Effector memory CD4-positive, alpha-beta T cell (primary cell): Measurements from ENCODE around the gene IST1.

Experiments
- DNase-seq, 3 donors: peaks; one replicate each; pipeline ENCODE4 v3.0.0-alpha.2; 2020
- H3K27ac ChIP-seq: 2 replicates; pipeline ENCODE4 v1.7.0; 2013; ENCODE audit warnings: mild to moderate bottlenecking, low read length, moderate library complexity; ENCODE audit not compliant: insufficient read depth, poor library complexity, severe bottlenecking
- H3K27me3 ChIP-seq: replicated peaks from 2 replicates; pipeline ENCODE4 v1.7.0; 2013; ENCODE audit warnings: mild to moderate bottlenecking, low read length; ENCODE audit not compliant: insufficient read depth, control insufficient read depth, poor library complexity, severe bottlenecking
- H3K36me3 ChIP-seq: 2 replicates; pipeline ENCODE4 v1.7.0; 2013; ENCODE audit warnings: mild to moderate bottlenecking, low read length, moderate library complexity; ENCODE audit not compliant: control insufficient read depth, insufficient read depth
- H3K4me1 ChIP-seq: 2 replicates; pipeline ENCODE4 v1.7.0; 2013; ENCODE audit warnings: low read length, mild to moderate bottlenecking; ENCODE audit not compliant: control insufficient read depth, insufficient read depth, poor library complexity, severe bottlenecking
- H3K4me3 ChIP-seq: 2 replicates; pipeline ENCODE4 v1.7.0; 2013; ENCODE audit warnings: low read length, low read depth, mild to moderate bottlenecking; ENCODE audit not compliant: insufficient read depth, poor library complexity, severe bottlenecking
- H3K9me3 ChIP-seq: 2 replicates; pipeline ENCODE4 v1.7.0; 2013; ENCODE audit warnings: mild to moderate bottlenecking, low read length, moderate library complexity; ENCODE audit not compliant: control insufficient read depth

IST1 gene

DNA sequence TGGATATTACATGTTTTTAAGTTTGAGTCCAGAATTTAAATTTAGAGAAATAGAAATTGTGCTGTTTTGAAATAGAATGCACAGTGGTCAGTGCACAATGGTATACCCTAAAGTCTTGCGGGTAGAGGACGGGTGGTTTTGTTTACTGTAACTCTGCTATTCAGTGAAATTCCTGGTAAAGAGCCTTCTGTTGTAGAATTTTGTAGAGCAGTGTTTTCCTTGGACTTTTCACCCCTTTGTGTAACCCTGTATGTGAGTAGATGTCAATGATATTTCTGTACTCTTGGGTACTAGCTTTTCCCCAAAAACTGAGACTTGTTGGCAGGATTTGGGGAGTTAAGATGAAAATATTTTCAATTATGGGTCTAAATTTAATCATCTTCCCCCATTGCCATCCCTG is 19.5 kb downstream of the IST1 start:
- H3K4me3 ChIP-seq: no peak overlapping the region
- H3K9me3 ChIP-seq: no peaks in the 10 kb centered on the region
- H3K36me3 ChIP-seq: peaks cover 39% of the 10 kb centered on the region
- no peak for DNase-seq
- no peaks in the 10 kb centered on the region for H3K27me3 ChIP-seq
- H3K4me1 ChIP-seq: peaks cover 8% of the 10 kb centered on the region
- no peak overlapping the region for H3K27ac ChIP-seq

DNA sequence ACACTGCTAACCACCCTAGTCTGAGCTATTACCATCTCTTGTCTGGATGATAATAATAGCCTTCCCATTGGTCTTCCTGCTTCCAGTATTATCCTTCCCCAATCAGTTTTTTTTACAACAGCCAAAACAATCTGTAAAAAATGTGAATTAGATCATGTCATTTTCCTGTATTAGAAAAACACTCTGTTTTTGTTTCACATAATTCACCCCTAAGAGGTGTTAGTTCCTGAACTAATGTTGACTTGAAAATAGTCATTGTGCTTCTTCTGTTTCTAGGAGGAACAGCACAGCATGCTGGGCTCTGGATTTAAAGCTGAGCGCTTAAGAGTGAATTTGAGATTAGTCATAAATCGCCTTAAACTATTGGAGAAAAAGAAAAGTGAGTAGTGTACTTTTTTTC is 20.0 kb downstream of the IST1 start:
- H3K9me3 ChIP-seq: no peaks in the 10 kb centered on the region
- no peak overlapping the region for H3K4me3 ChIP-seq
- DNase-seq: no peak
- no peak overlapping the region for H3K27ac ChIP-seq
- no peaks in the 10 kb centered on the region for H3K27me3 ChIP-seq
- peaks cover 5% of the 10 kb centered on the region for H3K4me1 ChIP-seq
- peaks cover 44% of the 10 kb centered on the region for H3K36me3 ChIP-seq

DNA sequence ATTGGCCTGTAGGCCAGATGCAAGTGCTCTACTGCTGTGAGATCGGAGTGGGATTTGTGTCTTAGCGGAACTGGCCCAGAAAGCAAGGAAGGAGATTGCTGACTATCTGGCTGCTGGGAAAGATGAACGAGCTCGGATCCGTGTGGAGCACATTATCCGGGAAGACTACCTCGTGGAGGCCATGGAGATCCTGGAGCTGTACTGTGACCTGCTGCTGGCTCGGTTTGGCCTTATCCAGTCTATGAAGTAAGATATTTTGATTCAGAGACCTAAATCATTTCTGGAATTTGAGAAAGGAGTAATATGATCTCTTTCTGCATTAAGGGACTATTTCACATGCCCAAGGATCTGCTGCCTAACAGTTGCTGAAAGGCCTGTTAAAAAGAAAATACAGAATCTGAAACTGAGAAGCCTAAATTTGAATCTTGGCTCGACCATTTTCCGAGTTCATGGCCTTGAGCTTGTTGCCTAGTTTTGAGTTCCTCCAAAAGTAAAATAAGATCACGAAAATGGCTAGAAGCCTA is 21.1 kb downstream of the IST1 start:
- Histone ChIP-seq H3K27ac (no peak overlapping the region), H3K27me3 (no peaks in the 10 kb centered on the region), H3K9me3 (no peaks in the 10 kb centered on the region), H3K4me1 (peaks cover 5% of the 10 kb centered on the region), H3K4me3 (no peak overlapping the region), H3K36me3 (peaks cover 55% of the 10 kb centered on the region)
- DNase-seq: no peak

DNA sequence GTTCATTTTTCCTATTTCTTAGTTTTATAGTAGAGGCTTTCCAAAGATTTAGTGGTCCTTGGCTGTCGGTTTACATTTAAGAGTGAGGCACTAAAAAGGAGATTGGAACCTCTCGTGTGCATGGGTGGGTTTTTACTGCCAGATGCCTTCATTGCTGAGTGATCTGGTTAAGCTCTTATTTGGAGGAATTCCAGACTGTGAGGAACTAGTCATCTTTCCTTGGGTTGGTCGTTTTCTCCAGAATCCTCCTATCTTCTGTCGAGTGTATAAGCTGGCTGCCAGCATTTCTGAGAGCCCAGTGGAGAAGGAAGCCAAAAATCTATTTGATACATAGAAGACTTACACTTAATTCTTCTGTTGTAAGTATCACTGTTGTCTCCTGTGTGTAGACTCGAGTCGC is 22.6 kb downstream of the IST1 start:
- H3K36me3 ChIP-seq: peaks cover 70% of the 10 kb centered on the region
- DNase-seq: no peak
- H3K27me3 ChIP-seq: no peaks in the 10 kb centered on the region
- no peak overlapping the region for H3K4me3 ChIP-seq
- no peaks in the 10 kb centered on the region for H3K9me3 ChIP-seq
- H3K27ac ChIP-seq: no peak overlapping the region
- H3K4me1 ChIP-seq: peaks cover 5% of the 10 kb centered on the region

DNA sequence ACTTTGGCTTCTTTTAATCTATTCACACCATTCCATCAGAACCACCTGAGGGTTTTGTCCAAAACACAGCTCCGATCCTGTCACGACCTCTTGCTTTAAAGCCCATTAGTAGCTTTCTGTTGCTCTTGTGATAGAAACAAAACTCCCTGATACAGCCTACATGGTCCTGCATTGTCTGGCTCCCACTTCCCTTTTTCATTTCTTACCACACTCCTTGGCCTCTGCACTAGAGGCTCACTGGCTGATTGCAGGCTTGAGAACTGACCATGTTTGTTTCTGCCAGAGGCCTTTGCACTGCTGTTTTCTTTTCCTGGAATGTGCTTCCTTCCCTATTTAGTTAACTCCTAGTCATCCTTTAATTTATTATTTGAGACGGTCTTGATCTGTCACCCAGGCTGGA is 23.7 kb downstream of the IST1 start:
- peaks cover 81% of the 10 kb centered on the region for H3K36me3 ChIP-seq
- H3K4me3 ChIP-seq: no peak overlapping the region
- peaks cover 5% of the 10 kb centered on the region for H3K4me1 ChIP-seq
- H3K27ac ChIP-seq: no peak overlapping the region
- no peak for DNase-seq
- H3K9me3 ChIP-seq: no peaks in the 10 kb centered on the region
- H3K27me3 ChIP-seq: no peaks in the 10 kb centered on the region

DNA sequence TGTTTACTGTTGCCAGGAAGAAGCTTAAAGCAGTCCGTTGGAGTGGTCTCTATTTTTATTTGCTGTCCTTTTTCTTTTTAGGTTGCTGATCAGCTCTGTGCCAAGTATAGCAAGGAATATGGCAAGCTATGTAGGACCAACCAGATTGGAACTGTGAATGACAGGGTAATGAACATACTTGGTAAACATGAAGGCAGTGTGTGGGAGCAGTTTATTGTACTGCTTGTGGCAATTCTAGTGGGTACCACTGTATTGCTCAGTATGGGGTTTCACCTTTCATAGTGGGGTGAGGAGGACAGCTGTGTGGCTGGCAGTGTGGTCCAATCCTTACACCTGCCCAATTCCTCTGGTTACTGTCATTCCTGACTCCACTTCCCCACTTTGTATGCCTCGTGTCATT is 25.3 kb downstream of the IST1 start:
- Histone ChIP-seq H3K27ac (no peak overlapping the region), H3K4me3 (no peak overlapping the region), H3K36me3 (peaks cover 93% of the 10 kb centered on the region), H3K27me3 (no peaks in the 10 kb centered on the region), H3K9me3 (no peaks in the 10 kb centered on the region), H3K4me1 (peaks cover 5% of the 10 kb centered on the region)
- no peak for DNase-seq

DNA sequence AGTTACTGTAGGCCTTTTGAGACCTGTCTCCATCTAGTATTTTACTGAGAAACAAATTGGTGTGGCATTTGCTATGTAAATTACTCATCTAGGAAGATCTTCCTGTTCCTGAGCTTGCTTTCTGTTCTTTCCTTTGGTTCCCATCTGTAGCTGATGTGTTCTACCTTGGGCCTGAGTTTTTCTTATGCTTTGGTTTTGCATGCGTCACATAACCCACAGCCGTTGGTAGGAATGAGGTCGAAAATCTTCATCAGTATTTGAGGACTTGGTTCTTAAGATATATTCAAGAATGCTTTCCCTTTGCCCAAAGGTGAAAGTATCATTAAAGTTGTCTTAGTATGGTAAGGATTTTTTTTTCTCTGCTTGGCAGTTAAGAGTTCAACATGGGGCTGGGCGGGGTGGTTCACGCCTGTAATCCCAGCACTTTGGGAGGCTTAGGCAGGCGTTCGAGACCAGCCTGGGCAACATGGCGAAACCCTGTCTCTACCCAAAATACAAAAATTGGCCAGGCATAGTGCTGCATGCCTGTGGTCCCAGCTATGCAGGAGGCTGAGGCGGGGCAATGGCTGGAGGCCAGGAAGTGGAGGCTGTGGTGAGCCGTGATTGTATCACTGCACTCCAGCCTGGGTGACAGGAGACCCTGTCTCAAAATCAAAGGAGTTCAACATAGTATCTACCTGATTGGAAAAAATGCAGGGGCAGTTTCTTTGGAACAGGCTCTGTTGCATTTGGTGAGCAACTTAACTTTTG is 28.8 kb downstream of the IST1 start:
- Histone ChIP-seq H3K36me3 (peaks cover 93% of the 10 kb centered on the region), H3K9me3 (no peaks in the 10 kb centered on the region), H3K4me1 (no peaks in the 10 kb centered on the region), H3K4me3 (no peak overlapping the region), H3K27ac (no peak overlapping the region), H3K27me3 (no peaks in the 10 kb centered on the region)
- DNase-seq: no peak

DNA sequence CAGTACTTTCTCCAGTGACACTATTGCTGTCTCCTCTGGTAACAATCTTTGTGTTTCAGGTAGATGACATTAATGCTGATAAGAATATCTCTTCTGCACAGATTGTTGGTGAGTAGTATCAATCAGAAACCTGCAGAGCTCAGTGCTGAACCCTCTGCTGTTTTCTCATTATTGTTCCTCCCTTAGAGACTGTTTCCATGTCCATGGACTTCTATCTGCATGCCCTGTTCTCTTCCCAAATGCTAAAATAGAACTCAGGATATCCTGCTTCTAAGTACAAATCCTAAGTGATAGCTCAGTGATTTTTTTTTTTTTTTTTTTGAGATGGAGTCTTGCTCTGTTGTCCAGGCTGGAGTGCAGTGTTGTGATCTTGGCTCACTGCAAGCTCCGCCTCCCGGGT is 29.4 kb downstream of the IST1 start:
- Histone ChIP-seq H3K4me1 (no peaks in the 10 kb centered on the region), H3K4me3 (no peak overlapping the region), H3K36me3 (peaks cover 92% of the 10 kb centered on the region), H3K9me3 (no peaks in the 10 kb centered on the region), H3K27me3 (no peaks in the 10 kb centered on the region), H3K27ac (no peak overlapping the region)
- DNase-seq: no peak

DNA sequence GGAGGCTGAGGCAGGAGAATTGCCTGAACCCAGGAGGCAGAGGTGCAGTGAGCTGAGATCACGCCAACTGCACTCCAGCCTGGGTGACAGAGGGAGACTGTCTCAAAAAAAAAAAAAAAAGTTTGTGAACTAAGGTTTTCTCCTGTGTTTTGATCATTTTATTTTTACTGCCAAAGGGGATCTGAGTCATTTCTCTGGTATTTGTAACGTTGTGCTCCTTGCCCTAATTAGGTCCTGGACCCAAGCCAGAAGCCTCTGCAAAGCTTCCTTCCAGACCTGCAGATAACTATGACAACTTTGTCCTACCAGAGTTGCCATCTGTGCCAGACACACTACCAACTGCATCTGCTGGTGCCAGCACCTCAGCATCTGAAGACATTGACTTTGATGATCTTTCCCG is 32.1 kb downstream of the IST1 start:
- H3K27ac ChIP-seq: no peak overlapping the region
- H3K27me3 ChIP-seq: no peaks in the 10 kb centered on the region
- peaks cover 77% of the 10 kb centered on the region for H3K36me3 ChIP-seq
- no peaks in the 10 kb centered on the region for H3K9me3 ChIP-seq
- H3K4me1 ChIP-seq: no peaks in the 10 kb centered on the region
- no peak overlapping the region for H3K4me3 ChIP-seq
- no peak for DNase-seq

DNA sequence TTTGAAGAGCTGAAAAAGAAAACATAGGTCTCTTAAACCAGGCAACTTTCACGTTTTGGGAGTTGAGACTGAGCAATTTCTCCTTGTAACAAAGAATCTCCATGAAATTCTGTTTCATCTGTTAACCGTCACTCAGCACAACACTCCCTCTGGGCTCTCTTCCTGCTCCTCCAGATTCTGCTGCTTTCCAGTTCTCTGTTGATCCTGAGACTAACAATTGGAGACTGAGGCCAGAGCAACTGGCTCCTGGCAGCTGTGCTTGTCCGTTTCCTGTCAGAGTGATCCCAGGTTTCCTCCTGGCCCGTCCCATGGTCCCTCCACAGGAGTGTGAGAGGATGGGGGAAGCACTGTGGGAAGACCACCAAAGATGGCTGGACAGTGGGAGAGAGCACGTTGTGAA is 32.5 kb downstream of the IST1 start:
- Histone ChIP-seq H3K27me3 (no peaks in the 10 kb centered on the region), H3K36me3 (peaks cover 73% of the 10 kb centered on the region), H3K27ac (no peak overlapping the region), H3K4me3 (no peak overlapping the region), H3K9me3 (no peaks in the 10 kb centered on the region), H3K4me1 (no peaks in the 10 kb centered on the region)
- no peak for DNase-seq
